HepG2 (cell line): ENCODE measurements around the gene AEN. TPM values are rescaled to one million over a fixed set of nuclear protein-coding genes. Genes with fewer than 3 reads are reported as not detected.

Experiments used
- BRCA1 ChIP-seq: sonication (generic); formaldehyde crosslinking; IDR thresholded peaks from 2 replicates; pipeline ENCODE4 v1.4.0; 2020; ENCODE audit warnings: missing genetic modification reagents
- FOXA3 ChIP-seq: IDR thresholded peaks from 2 replicates; pipeline ENCODE4 v1.6.1; 2016; ENCODE audit warnings: missing genetic modification reagents, missing compliant biosample characterization
- KAT7 ChIP-seq: IDR thresholded peaks from 2 replicates; pipeline ENCODE4 v1.6.1; 2018; ENCODE audit warnings: borderline replicate concordance, missing compliant biosample characterization
- KLF16 ChIP-seq, 2 experiments: sonication (generic) in 1 of 2; formaldehyde crosslinking in 1 of 2; IDR thresholded peaks; 2 replicates each; pipeline versions ENCODE4 v1.6.1 to v1.8.0; 2016 to 2023; ENCODE audit warnings: missing genetic modification reagents in 2 of 2, missing compliant biosample characterization in 1 of 2
- MAFF ChIP-seq: IDR thresholded peaks from 2 replicates; pipeline ENCODE4 v1.6.1; 2011; ENCODE audit warnings: low read depth, low read length, improper control_type of control experiment
- RAD51 ChIP-seq: fragments of 450-650 bp; IDR thresholded peaks from 2 replicates; pipeline ENCODE4 v1.6.1; 2016; ENCODE audit warnings: borderline replicate concordance
- REXO4 ChIP-seq: sonication (generic); formaldehyde crosslinking; IDR thresholded peaks from 2 replicates; pipeline ENCODE4 v1.8.0; 2022; ENCODE audit warnings: missing genetic modification reagents, mild to moderate bottlenecking, borderline replicate concordance
- SIN3B ChIP-seq: fragments of 150-350 bp; IDR thresholded peaks from 2 replicates; pipeline ENCODE4 v1.6.1; 2014; ENCODE audit warnings: low read length
- YEATS2 ChIP-seq: sonication (generic); formaldehyde crosslinking; IDR thresholded peaks from 2 replicates; pipeline ENCODE4 v1.4.0; 2020; ENCODE audit warnings: missing genetic modification reagents, borderline replicate concordance
- ZFP36L1 ChIP-seq: sonication (generic); formaldehyde crosslinking; IDR thresholded peaks from 2 replicates; pipeline ENCODE4 v1.8.0; 2022; ENCODE audit warnings: mild to moderate bottlenecking, missing genetic modification reagents, moderate library complexity
- ZKSCAN1 ChIP-seq: fragments of 150-350 bp; IDR thresholded peaks from 2 replicates; pipeline ENCODE4 v1.6.1; 2014; ENCODE audit warnings: low read length
- ZNF570 ChIP-seq: sonication (generic); formaldehyde crosslinking; IDR thresholded peaks from 2 replicates; pipeline ENCODE4 v1.4.0; 2020; ENCODE audit warnings: mild to moderate bottlenecking, missing genetic modification reagents, borderline replicate concordance
- ZNF709 ChIP-seq: sonication (generic); formaldehyde crosslinking; IDR thresholded peaks from 2 replicates; pipeline ENCODE4 v1.5.0; 2020; ENCODE audit warnings: mild to moderate bottlenecking, missing genetic modification reagents
- polyA plus RNA-seq, 8 experiments: library from polyadenylated mRNA; depleted of rRNA in 3 of 8; stranded (reverse) in 7 of 8; unstranded in 1 of 8; fragments of >200 nt; fragmentation: Illumina TruSeq in 4 of 8; extraction: Trizol in 4 of 8; gene quantifications; 2 replicates each; pipeline versions ENCODE4 v1.2.1 to v1.2.3, GENCODE V29; 2011 to 2016; ENCODE audit warnings: low read depth in 4 of 8, missing spikeins in 1 of 8, mixed read lengths in 1 of 8; ENCODE audit not compliant: insufficient read depth in 1 of 8
- total RNA-seq, 5 experiments: library from RNA; depleted of rRNA; stranded (reverse); fragments of >200 nt; fragmentation: Illumina TruSeq; extraction: Trizol; gene quantifications; 2 replicates each; pipeline ENCODE4 v1.2.3, GENCODE V29; 2016; ENCODE audit warnings: low read depth in 1 of 5
- TF ChIP-seq, protein P1 (sequence below): sonication (generic); formaldehyde crosslinking; IDR thresholded peaks from 2 replicates; pipeline ENCODE4 v1.4.0; 2020; ENCODE audit warnings: low read depth, missing genetic modification reagents
- TF ChIP-seq, protein P2 (sequence below): sonication (generic); formaldehyde crosslinking; conservative IDR thresholded peaks from 2 replicates; pipeline ENCODE4 v1.4.0; 2020; ENCODE audit warnings: missing genetic modification reagents
- TF ChIP-seq, protein P3 (sequence below): IDR thresholded peaks from 2 replicates; pipeline ENCODE4 v1.4.0; 2020; ENCODE audit warnings: mild to moderate bottlenecking, missing genetic modification reagents
- TF ChIP-seq, protein P4 (sequence below): sonication (generic); formaldehyde crosslinking; conservative IDR thresholded peaks from 2 replicates; pipeline ENCODE4 v1.8.1; 2023; ENCODE audit warnings: missing genetic modification reagents
- TF ChIP-seq, protein P5 (sequence below): sonication (generic); formaldehyde crosslinking; IDR thresholded peaks from 2 replicates; pipeline ENCODE4 v1.4.0; 2020; ENCODE audit warnings: mild to moderate bottlenecking, missing genetic modification reagents

The AEN gene
- total and polyA plus RNA-seq, 2 of the 13 experiments (the other 11 are each of a cell fraction or from before 2014, with no cell fraction given): 51.3 to 118 TPM

DNA sequence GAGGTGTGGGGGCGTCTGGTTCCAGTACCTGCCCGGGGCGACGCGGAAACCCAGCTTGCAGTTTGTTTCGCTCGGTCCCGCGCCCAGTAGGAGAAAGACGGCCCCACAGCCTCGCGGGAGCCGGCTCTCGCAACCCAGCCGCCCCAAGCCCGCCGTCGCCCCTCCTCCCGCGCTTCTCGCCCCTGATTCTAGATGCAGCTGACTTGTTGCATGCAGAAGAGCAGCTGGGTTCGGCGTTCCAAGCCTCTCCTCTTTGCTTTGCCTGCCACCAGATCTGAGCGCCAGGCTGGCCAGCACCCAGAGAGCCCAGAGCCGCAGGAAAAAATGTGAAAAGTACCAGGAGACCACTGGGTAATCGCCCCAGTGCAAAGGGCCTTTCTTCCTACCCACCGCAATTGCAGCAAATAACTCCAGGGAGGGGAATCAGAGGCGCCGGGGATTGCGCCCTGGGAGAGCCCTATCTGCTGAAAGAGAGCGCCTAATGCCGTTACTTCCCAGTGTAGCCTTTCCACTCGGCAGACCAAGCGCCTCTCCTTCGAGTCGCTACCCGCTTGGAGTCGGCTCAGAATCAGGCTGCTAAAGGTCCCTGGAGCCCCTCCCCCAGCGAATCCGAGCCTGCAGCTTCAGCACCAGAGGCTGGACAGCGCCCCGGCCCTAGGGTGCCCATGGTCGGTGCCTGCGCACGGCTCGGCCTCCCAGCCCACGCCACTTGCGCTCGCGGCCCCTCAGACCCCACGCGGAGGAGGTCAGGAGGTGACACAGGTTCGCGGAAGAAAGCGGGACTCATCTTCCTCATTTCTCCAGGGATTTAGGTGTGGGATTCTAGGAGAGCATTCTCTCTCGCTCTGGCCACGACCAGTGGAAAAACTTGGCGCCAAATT, 15.7 kb upstream of the AEN start (continued):
- TF ChIP-seq, protein P1, sequence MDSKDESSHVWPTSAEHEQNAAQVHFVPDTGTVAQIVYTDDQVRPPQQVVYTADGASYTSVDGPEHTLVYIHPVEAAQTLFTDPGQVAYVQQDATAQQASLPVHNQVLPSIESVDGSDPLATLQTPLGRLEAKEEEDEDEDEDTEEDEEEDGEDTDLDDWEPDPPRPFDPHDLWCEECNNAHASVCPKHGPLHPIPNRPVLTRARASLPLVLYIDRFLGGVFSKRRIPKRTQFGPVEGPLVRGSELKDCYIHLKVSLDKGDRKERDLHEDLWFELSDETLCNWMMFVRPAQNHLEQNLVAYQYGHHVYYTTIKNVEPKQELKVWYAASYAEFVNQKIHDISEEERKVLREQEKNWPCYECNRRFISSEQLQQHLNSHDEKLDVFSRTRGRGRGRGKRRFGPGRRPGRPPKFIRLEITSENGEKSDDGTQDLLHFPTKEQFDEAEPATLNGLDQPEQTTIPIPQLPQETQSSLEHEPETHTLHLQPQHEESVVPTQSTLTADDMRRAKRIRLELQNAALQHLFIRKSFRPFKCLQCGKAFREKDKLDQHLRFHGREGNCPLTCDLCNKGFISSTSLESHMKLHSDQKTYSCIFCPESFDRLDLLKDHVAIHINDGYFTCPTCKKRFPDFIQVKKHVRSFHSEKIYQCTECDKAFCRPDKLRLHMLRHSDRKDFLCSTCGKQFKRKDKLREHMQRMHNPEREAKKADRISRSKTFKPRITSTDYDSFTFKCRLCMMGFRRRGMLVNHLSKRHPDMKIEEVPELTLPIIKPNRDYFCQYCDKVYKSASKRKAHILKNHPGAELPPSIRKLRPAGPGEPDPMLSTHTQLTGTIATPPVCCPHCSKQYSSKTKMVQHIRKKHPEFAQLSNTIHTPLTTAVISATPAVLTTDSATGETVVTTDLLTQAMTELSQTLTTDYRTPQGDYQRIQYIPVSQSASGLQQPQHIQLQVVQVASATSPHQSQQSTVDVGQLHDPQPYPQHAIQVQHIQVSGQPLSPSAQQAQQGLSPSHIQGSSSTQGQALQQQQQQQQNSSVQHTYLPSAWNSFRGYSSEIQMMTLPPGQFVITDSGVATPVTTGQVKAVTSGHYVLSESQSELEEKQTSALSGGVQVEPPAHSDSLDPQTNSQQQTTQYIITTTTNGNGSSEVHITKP (CRISPR knock-in tag): no peak
- peak; percentile 70; the same call in 1 of the 2 replicates for TF ChIP-seq BRCA1
- TF ChIP-seq REXO4 (CRISPR knock-in tag): no peak
- TF ChIP-seq, protein P2, sequence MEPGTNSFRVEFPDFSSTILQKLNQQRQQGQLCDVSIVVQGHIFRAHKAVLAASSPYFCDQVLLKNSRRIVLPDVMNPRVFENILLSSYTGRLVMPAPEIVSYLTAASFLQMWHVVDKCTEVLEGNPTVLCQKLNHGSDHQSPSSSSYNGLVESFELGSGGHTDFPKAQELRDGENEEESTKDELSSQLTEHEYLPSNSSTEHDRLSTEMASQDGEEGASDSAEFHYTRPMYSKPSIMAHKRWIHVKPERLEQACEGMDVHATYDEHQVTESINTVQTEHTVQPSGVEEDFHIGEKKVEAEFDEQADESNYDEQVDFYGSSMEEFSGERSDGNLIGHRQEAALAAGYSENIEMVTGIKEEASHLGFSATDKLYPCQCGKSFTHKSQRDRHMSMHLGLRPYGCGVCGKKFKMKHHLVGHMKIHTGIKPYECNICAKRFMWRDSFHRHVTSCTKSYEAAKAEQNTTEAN (CRISPR knock-in tag): peak; percentile 62; the same call in 1 of the 2 replicates
- TF ChIP-seq, protein P3, sequence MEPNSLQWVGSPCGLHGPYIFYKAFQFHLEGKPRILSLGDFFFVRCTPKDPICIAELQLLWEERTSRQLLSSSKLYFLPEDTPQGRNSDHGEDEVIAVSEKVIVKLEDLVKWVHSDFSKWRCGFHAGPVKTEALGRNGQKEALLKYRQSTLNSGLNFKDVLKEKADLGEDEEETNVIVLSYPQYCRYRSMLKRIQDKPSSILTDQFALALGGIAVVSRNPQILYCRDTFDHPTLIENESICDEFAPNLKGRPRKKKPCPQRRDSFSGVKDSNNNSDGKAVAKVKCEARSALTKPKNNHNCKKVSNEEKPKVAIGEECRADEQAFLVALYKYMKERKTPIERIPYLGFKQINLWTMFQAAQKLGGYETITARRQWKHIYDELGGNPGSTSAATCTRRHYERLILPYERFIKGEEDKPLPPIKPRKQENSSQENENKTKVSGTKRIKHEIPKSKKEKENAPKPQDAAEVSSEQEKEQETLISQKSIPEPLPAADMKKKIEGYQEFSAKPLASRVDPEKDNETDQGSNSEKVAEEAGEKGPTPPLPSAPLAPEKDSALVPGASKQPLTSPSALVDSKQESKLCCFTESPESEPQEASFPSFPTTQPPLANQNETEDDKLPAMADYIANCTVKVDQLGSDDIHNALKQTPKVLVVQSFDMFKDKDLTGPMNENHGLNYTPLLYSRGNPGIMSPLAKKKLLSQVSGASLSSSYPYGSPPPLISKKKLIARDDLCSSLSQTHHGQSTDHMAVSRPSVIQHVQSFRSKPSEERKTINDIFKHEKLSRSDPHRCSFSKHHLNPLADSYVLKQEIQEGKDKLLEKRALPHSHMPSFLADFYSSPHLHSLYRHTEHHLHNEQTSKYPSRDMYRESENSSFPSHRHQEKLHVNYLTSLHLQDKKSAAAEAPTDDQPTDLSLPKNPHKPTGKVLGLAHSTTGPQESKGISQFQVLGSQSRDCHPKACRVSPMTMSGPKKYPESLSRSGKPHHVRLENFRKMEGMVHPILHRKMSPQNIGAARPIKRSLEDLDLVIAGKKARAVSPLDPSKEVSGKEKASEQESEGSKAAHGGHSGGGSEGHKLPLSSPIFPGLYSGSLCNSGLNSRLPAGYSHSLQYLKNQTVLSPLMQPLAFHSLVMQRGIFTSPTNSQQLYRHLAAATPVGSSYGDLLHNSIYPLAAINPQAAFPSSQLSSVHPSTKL (CRISPR knock-in tag): no peak; the same call in 1 of the 2 replicates
- no peak for TF ChIP-seq ZNF570 (CRISPR knock-in tag)
- TF ChIP-seq ZNF709 (CRISPR knock-in tag): peak; percentile 52; the same call in 1 of the 2 replicates
- TF ChIP-seq, protein P4, sequence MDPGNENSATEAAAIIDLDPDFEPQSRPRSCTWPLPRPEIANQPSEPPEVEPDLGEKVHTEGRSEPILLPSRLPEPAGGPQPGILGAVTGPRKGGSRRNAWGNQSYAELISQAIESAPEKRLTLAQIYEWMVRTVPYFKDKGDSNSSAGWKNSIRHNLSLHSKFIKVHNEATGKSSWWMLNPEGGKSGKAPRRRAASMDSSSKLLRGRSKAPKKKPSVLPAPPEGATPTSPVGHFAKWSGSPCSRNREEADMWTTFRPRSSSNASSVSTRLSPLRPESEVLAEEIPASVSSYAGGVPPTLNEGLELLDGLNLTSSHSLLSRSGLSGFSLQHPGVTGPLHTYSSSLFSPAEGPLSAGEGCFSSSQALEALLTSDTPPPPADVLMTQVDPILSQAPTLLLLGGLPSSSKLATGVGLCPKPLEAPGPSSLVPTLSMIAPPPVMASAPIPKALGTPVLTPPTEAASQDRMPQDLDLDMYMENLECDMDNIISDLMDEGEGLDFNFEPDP (CRISPR knock-in tag): 0 out of 2 replicates have a peak, but pooled peaks have one; percentile 45
- TF ChIP-seq ZKSCAN1: no peak
- no peak for TF ChIP-seq YEATS2
- TF ChIP-seq SIN3B: no peak
- no peak for TF ChIP-seq RAD51
- TF ChIP-seq KAT7 (CRISPR knock-in tag): no peak
- TF ChIP-seq, protein P5, sequence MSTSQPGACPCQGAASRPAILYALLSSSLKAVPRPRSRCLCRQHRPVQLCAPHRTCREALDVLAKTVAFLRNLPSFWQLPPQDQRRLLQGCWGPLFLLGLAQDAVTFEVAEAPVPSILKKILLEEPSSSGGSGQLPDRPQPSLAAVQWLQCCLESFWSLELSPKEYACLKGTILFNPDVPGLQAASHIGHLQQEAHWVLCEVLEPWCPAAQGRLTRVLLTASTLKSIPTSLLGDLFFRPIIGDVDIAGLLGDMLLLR: peak; percentile 87
- no peak for TF ChIP-seq ZFP36L1 (CRISPR knock-in tag)
- 0 out of 4 replicates have a peak, but pooled peaks of 1 of the 2 experiments have one; percentile 29 for TF ChIP-seq KLF16 (CRISPR knock-in tag; IDR thresholded peaks at IDR 0.05)
- TF ChIP-seq MAFF: no peak
- no peak for TF ChIP-seq FOXA3 (CRISPR knock-in tag)
